GM12878 (cell line): ENCODE results near the gene MAPKAPK2. TPM values are rescaled to one million over a fixed set of nuclear protein-coding genes. Genes with fewer than 3 reads are reported as not detected.

Experiments
- CBX5 ChIP-seq: sonication (generic); IDR thresholded peaks from 2 replicates; pipeline ENCODE4 v1.6.1; 2016; ENCODE audit warnings: low read depth, moderate library complexity, mild to moderate bottlenecking, inconsistent platforms
- CHD4 ChIP-seq: fragments of 200-600 bp; sonication (generic); IDR thresholded peaks from 2 replicates; pipeline ENCODE4 v1.6.1; 2016; ENCODE audit warnings: mild to moderate bottlenecking
- ESRRA ChIP-seq: IDR thresholded peaks from 2 replicates; pipeline ENCODE4 v1.6.1; 2012; ENCODE audit warnings: mild to moderate bottlenecking, low read length, improper control_type of control experiment
- MTA3 ChIP-seq: IDR thresholded peaks from 2 replicates; pipeline ENCODE4 v1.6.1; 2012; ENCODE audit warnings: low read length, inconsistent platforms, borderline replicate concordance
- MYB ChIP-seq: fragments of 150-350 bp; IDR thresholded peaks from 2 replicates; pipeline ENCODE4 v1.6.1; 2014; ENCODE audit warnings: mild to moderate bottlenecking, low read depth, low read length, borderline replicate concordance
- MYC ChIP-seq: IDR thresholded peaks from 2 replicates; pipeline ENCODE4 v1.6.1; 2011; ENCODE audit warnings: mild to moderate bottlenecking, low read length, moderate library complexity, inconsistent platforms; ENCODE audit not compliant: insufficient read depth, insufficient replicate concordance, insufficient read length, severe bottlenecking
- NR2C2 ChIP-seq: IDR thresholded peaks from 2 replicates; pipeline ENCODE4 v1.6.1; 2011; ENCODE audit warnings: borderline replicate concordance, low read depth; ENCODE audit not compliant: control insufficient read depth, insufficient read length
- PAX8 ChIP-seq: fragments of 450-650 bp; IDR thresholded peaks from 2 replicates; pipeline ENCODE4 v1.6.1; 2017; ENCODE audit warnings: mild to moderate bottlenecking, moderate library complexity
- POLR2AphosphoS2 ChIP-seq: IDR thresholded peaks from 2 replicates; pipeline ENCODE4 v1.6.1; 2011; ENCODE audit warnings: low read depth, mild to moderate bottlenecking, low read length, improper control_type of control experiment, moderate library complexity
- RB1 ChIP-seq: fragments of 450-650 bp; formaldehyde crosslinking; IDR thresholded peaks from 2 replicates; pipeline ENCODE4 v1.6.1; 2017; ENCODE audit warnings: mild to moderate bottlenecking, borderline replicate concordance
- RUNX3 ChIP-seq: IDR thresholded peaks from 2 replicates; pipeline ENCODE4 v1.6.1; 2012; ENCODE audit warnings: low read length, inconsistent platforms
- SP1 ChIP-seq: IDR thresholded peaks from one replicate; pipeline ENCODE4 v1.6.1; 2011; ENCODE audit warnings: low read depth, low read length
- WRNIP1 ChIP-seq: IDR thresholded peaks from 2 replicates; pipeline ENCODE4 v1.6.1; 2011; ENCODE audit warnings: low read depth, low read length, improper control_type of control experiment, borderline replicate concordance
- YBX1 ChIP-seq: fragments of 450-650 bp; IDR thresholded peaks from 2 replicates; pipeline ENCODE4 v1.6.1; 2016; ENCODE audit warnings: antibody characterized with exemption
- polyA plus RNA-seq, 11 experiments: library from polyadenylated mRNA; depleted of rRNA in 4 of 11; unstranded in 6 of 11; stranded (reverse) in 5 of 11; fragments of >200 nt; fragmentation: Nextera tagmentation in 4 of 11; fragmentation: Illumina TruSeq in 1 of 11; extraction: Ambion mirVana in 4 of 11; extraction: Trizol in 1 of 11; gene quantifications; 1 replicate in 1 of 11; 2 replicates in 10 of 11; pipeline versions ENCODE4 v1.2.1 to v1.2.3, GENCODE V29; 2011 to 2016; ENCODE audit warnings: inconsistent platforms in 2 of 11, missing spikeins in 2 of 11, low read depth in 1 of 11
- total RNA-seq, 4 experiments: library from RNA; depleted of rRNA in 3 of 4; stranded (reverse); fragments of >200 nt in 3 of 4; fragmentation: Illumina TruSeq in 1 of 4; extraction: Trizol in 1 of 4; gene quantifications; 2 replicates each; pipeline versions ENCODE4 v1.2.1 to v1.2.3, GENCODE V29; 2013 to 2021
- TF ChIP-seq, protein P1 (sequence below): fragments of 450-650 bp; IDR thresholded peaks from 2 replicates; pipeline ENCODE4 v1.6.1; 2017; ENCODE audit warnings: borderline replicate concordance
- TF ChIP-seq, protein P2 (sequence below): fragments of 450-650 bp; conservative IDR thresholded peaks from 2 replicates; pipeline ENCODE4 v1.6.1; 2017; ENCODE audit warnings: mild to moderate bottlenecking, moderate library complexity
- TF ChIP-seq, protein P3 (sequence below): IDR thresholded peaks from 2 replicates; pipeline ENCODE4 v1.6.1; 2011; ENCODE audit warnings: mild to moderate bottlenecking, low read depth, low read length, moderate library complexity; ENCODE audit not compliant: insufficient replicate concordance

The MAPKAPK2 gene
- total and polyA plus RNA-seq, 10 of the 15 experiments (the other 5 are each of a cell fraction or from before 2014, with no cell fraction given) = 0.72 to 92.2 (median 49.3) TPM

DNA sequence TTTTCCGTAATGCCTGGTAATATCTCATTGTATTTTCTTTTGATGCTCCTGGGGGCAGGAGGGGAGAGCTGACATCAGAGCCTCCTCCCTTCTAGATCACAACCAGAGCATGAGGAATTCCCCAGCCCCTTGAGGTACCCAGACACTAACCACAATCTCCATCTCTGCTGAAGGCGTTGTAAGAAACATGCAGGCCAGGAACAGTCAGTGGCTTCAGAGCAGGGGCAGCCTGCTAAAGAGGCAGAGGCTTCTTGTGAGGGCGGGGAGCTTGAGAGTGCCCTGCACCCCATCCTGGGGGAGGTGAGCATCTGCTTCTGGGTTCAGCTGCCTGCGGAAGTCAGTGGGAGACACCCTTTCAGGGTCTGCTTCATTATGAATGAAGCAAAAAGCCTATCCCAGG is 19.0 kb downstream of the MAPKAPK2 start (continued):
- TF ChIP-seq MYC (no peak), MTA3 (no peak), MYB (no peak), CHD4 (no peak), RUNX3 (peak; percentile 94), PAX8 (no peak), YBX1 (no peak), POLR2AphosphoS2 (no peak), NR2C2 (no peak), RB1 (no peak), ESRRA (no peak), WRNIP1 (no peak), CBX5 (no peak), SP1 (no peak)
- TF ChIP-seq, protein P1, sequence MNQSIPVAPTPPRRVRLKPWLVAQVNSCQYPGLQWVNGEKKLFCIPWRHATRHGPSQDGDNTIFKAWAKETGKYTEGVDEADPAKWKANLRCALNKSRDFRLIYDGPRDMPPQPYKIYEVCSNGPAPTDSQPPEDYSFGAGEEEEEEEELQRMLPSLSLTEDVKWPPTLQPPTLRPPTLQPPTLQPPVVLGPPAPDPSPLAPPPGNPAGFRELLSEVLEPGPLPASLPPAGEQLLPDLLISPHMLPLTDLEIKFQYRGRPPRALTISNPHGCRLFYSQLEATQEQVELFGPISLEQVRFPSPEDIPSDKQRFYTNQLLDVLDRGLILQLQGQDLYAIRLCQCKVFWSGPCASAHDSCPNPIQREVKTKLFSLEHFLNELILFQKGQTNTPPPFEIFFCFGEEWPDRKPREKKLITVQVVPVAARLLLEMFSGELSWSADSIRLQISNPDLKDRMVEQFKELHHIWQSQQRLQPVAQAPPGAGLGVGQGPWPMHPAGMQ = no peak
- TF ChIP-seq, protein P2, sequence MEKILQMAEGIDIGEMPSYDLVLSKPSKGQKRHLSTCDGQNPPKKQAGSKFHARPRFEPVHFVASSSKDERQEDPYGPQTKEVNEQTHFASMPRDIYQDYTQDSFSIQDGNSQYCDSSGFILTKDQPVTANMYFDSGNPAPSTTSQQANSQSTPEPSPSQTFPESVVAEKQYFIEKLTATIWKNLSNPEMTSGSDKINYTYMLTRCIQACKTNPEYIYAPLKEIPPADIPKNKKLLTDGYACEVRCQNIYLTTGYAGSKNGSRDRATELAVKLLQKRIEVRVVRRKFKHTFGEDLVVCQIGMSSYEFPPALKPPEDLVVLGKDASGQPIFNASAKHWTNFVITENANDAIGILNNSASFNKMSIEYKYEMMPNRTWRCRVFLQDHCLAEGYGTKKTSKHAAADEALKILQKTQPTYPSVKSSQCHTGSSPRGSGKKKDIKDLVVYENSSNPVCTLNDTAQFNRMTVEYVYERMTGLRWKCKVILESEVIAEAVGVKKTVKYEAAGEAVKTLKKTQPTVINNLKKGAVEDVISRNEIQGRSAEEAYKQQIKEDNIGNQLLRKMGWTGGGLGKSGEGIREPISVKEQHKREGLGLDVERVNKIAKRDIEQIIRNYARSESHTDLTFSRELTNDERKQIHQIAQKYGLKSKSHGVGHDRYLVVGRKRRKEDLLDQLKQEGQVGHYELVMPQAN = no peak
- TF ChIP-seq, protein P3, sequence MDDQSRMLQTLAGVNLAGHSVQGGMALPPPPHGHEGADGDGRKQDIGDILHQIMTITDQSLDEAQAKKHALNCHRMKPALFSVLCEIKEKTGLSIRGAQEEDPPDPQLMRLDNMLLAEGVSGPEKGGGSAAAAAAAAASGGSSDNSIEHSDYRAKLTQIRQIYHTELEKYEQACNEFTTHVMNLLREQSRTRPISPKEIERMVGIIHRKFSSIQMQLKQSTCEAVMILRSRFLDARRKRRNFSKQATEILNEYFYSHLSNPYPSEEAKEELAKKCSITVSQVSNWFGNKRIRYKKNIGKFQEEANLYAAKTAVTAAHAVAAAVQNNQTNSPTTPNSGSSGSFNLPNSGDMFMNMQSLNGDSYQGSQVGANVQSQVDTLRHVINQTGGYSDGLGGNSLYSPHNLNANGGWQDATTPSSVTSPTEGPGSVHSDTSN = no peak
